Cardiac muscle cell (in vitro differentiated cells and primary cell): Measurements from ENCODE around the gene SSR2. TPM values are rescaled to one million over a fixed set of nuclear protein-coding genes. Genes with fewer than 3 reads are reported as not detected.

Experiments
- DNase-seq, 2 donors: peaks; one replicate each; pipeline versions ENCODE4 v3.0.0 to v3.0.0-alpha.2; 2010 to 2017; ENCODE audit warnings: low read depth in 1 of 2, low spot score in 1 of 2
- H3K27ac ChIP-seq: fragments of 200-600 bp; sonication (generic); 2 replicates; pipeline ENCODE4 v1.5.1; 2016
- H3K27me3 ChIP-seq: fragments of 200-600 bp; sonication (generic); 2 replicates; pipeline ENCODE4 v1.6.0; 2016; ENCODE audit warnings: control low read depth
- H3K36me3 ChIP-seq: fragments of 200-600 bp; sonication (generic); 2 replicates; pipeline ENCODE4 v1.5.1; 2016; ENCODE audit warnings: control low read depth
- H3K4me1 ChIP-seq: fragments of 200-600 bp; sonication (generic); 2 replicates; pipeline ENCODE4 v1.8.1; 2017; ENCODE audit warnings: low read depth, mild to moderate bottlenecking, mixed run types
- H3K4me3 ChIP-seq: fragments of 200-600 bp; sonication (generic); 2 replicates; pipeline ENCODE4 v1.5.1; 2016; ENCODE audit warnings: mild to moderate bottlenecking
- H3K9me3 ChIP-seq: fragments of 200-600 bp; sonication (generic); 2 replicates; pipeline ENCODE4 v1.5.1; 2017; ENCODE audit warnings: low read depth, mild to moderate bottlenecking, control low read depth
- polyA plus RNA-seq: library from polyadenylated mRNA; unstranded; fragments of >200 nt; fragmentation: Nextera tagmentation; extraction: Ambion mirVana; gene quantifications from 2 replicates; pipeline ENCODE4 v1.2.1, GENCODE V29; 2016
- total RNA-seq: library from RNA; depleted of rRNA; stranded (reverse); fragments of >200 nt; gene quantifications from 2 replicates; pipeline ENCODE4 v1.2.3, GENCODE V29; 2016
- TF ChIP-seq, protein P1 (sequence below): IDR thresholded peaks from 2 replicates; pipeline ENCODE4 v1.5.1; 2012; ENCODE audit warnings: low read depth, mild to moderate bottlenecking, low read length

SSR2 gene
- total and polyA plus RNA-seq, 2 experiments from 2014 or later: 119 to 188 TPM

DNA sequence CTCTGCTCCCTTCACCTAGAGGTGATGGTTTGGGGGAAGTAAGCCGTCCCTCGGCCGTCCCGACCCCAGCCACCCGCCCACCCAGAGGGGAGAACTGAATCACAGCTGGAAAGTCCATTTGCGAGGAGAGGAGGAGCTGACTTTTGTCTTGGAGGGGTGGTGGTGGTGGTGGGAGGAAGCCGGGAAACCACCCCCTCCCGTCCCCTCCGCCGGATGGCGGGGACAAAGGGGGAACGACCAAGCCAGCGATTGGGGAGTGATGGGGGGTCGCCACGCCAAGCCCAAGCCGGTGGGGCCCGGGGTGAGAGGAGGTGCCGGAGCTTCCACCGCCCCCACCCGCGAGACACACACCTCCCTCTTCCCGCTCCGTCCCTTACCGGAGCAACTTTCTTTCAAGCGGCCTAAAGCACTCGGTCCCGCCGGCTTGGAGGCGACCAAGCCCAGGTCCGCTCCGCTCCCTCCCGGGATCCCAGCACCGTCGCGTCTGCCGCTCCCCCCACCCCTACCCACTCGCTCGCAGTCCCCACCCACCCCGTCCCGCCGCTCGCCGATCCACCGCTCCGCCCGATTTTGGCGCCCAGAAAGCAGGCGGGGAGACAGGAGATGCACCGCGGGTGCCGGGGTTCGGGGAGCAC lies 42.9 kb downstream of the SSR2 start:
- peak in 1 of 2 donors; percentile 55 for DNase-seq
- Histone ChIP-seq H3K9me3 (no peaks in the 10 kb centered on the region), H3K27me3 (no peaks in the 10 kb centered on the region), H3K27ac (peak overlapping the region; percentile 92), H3K36me3 (no peaks in the 10 kb centered on the region), H3K4me1 (peaks cover 44% of the 10 kb centered on the region), H3K4me3 (peak overlapping the region; percentile 67)
- TF ChIP-seq, protein P1, sequence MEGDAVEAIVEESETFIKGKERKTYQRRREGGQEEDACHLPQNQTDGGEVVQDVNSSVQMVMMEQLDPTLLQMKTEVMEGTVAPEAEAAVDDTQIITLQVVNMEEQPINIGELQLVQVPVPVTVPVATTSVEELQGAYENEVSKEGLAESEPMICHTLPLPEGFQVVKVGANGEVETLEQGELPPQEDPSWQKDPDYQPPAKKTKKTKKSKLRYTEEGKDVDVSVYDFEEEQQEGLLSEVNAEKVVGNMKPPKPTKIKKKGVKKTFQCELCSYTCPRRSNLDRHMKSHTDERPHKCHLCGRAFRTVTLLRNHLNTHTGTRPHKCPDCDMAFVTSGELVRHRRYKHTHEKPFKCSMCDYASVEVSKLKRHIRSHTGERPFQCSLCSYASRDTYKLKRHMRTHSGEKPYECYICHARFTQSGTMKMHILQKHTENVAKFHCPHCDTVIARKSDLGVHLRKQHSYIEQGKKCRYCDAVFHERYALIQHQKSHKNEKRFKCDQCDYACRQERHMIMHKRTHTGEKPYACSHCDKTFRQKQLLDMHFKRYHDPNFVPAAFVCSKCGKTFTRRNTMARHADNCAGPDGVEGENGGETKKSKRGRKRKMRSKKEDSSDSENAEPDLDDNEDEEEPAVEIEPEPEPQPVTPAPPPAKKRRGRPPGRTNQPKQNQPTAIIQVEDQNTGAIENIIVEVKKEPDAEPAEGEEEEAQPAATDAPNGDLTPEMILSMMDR: no peak

DNA sequence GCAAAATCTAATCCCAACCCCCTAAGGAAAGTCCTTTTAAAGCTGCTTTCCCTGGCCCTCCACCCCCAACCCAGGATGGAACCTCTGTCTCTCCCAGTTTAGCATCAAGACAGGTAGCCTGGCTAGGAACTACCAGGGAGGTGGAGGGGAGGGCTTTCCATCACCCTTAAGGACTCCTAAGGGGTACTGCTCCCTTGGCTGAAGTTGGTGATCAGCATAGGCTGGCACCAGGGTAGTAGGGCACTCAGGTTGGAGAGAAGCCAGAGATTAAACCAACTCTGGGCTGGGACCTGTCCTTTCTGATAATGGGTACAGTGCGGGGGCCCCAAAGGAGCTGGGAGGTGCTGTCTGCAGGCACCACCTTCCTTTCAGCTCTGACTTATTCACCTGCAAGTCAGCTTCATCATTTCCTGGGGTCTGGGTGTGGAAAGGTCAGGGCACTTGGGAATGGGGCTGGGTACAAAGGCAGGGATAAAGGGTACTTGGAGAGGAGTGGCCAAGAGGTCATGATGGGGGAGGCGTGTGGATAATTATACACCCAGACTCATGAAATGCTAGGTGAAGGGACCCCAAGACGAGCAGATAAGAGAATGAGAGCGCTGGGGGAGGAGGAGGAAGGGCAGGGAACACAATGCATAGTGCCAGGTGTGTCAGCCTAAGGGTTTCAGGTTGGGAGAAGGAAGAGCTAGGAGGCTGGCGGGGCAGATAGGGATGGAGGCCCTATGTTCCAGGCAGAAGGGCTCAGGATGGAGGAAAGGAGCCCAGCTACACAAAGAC lies 43.6 kb downstream of the SSR2 start:
- Histone ChIP-seq H3K4me1 (peaks cover 44% of the 10 kb centered on the region), H3K4me3 (peak overlapping the region; percentile 67), H3K27me3 (no peaks in the 10 kb centered on the region), H3K36me3 (no peaks in the 10 kb centered on the region), H3K27ac (peak overlapping the region; percentile 92), H3K9me3 (no peaks in the 10 kb centered on the region)
- DNase-seq: no peak
- TF ChIP-seq, protein P1: no peak

DNA sequence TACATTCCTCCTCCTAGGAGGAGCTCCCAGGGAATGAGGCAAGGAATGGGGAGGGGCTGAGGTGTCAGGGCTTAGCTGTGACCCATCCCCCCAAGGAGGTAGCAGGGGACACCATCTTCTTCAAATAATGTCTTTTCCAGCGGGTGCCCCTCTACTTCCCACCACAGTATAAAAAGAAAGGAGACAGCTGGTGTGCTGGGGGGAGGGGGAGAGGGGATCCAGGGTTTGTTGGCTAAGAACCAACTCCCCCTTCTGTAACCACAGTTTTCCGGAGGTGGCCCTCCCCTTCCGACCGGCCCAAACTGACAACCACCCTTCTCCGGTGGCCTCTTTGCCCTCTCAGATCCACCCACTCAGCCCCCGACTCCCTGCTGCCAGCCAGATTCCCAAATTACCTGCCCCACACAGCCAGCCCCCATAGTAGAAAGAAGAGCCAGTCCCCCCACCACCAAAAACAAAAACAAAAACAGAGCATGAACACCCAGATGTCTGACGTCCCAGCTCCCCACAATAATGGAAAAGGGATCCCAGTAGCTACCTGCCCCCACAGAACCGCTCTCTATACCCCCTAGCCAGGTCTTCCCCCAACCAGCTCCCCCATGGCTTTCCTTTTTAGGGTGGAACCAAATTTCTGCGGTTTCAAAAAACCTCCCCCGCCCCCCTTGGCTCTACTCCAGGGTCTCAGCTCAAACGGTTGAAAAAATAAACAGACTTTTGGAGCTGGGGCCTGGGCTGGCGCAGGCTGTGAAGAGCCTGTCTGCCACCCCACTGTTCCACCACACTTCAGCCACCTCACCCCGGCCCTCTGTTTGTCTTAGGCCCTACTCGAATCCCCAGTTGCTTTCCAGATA lies 44.5 kb downstream of the SSR2 start:
- H3K4me3 ChIP-seq: peak overlapping the region; percentile 67
- peak in 1 of 2 donors; percentile 83 for DNase-seq
- no peaks in the 10 kb centered on the region for H3K9me3 ChIP-seq
- no peaks in the 10 kb centered on the region for H3K27me3 ChIP-seq
- no peaks in the 10 kb centered on the region for H3K36me3 ChIP-seq
- TF ChIP-seq, protein P1: no peak
- H3K4me1 ChIP-seq: peaks cover 41% of the 10 kb centered on the region
- peak overlapping the region; percentile 92 for H3K27ac ChIP-seq

DNA sequence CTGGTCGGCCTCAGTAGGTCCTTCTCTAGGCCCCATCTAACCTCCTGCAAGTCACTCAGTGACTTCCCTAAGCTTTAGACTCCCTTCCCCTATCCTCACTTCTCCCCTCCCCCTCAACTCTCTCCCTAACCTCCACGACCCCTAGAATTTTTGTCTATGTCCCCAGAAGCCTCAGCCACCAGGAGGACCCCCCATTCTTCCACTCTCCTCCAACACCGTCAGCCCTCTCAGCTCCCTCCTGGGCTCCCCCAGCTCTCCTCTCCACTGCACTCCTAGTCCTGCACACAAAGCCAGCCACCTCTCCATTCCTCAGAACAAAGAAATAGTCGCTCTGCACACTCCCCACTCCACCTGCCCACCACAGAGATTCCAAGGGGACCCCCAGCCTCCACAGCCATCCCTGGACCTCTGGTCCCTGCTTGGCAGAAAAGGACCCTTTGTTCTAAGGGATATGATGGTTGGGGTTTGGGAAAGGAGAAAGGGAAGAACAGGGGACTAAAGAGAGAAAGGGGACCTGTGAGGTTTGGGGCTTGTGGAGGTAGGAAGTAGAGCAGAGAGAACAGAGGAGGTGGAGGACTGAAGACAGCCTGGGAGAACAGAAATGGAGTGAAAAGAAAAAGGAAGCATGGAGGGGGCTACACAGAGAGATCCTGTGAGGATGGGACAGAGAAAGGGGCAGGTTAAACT lies 45.2 kb downstream of the SSR2 start:
- H3K4me3 ChIP-seq: peak overlapping the region; percentile 67
- peak overlapping the region; percentile 92 for H3K27ac ChIP-seq
- no peaks in the 10 kb centered on the region for H3K9me3 ChIP-seq
- H3K36me3 ChIP-seq: no peaks in the 10 kb centered on the region
- peaks cover 40% of the 10 kb centered on the region for H3K4me1 ChIP-seq
- TF ChIP-seq, protein P1: no peak
- H3K27me3 ChIP-seq: no peaks in the 10 kb centered on the region
- no peak for DNase-seq
